Lower lobe of right lung (tissue), 2 donors: ENCODE results near the gene APOH. TPM values are rescaled to one million over a fixed set of nuclear protein-coding genes. Genes with fewer than 3 reads are reported as not detected.

ENCODE experiments used
- ATAC-seq, 2 donors: fragments of 200-7000 bp; cut with Tn5 transposase; one replicate each; pipeline ENCODE4 v1.9.1; 2020 to 2022; ENCODE audit warnings: mild to moderate bottlenecking in 2 of 2, moderate library complexity in 2 of 2
- DNase-seq: peaks from one replicate; pipeline ENCODE4 v3.0.0-alpha.2; 2020
- H3K27ac ChIP-seq: fragments of 200-600 bp; one replicate; pipeline ENCODE4 v1.8.0; 2022
- H3K27me3 ChIP-seq: fragments of 200-600 bp; one replicate; pipeline ENCODE4 v1.8.0; 2022; ENCODE audit warnings: low read depth
- H3K36me3 ChIP-seq: fragments of 200-600 bp; one replicate; pipeline ENCODE4 v1.8.0; 2022; ENCODE audit warnings: mild to moderate bottlenecking
- H3K4me1 ChIP-seq: fragments of 200-600 bp; one replicate; pipeline ENCODE4 v1.8.0; 2022
- H3K4me3 ChIP-seq: fragments of 200-600 bp; one replicate; pipeline ENCODE4 v1.8.0; 2022; ENCODE audit warnings: mild to moderate bottlenecking
- H3K9me3 ChIP-seq: fragments of 200-600 bp; one replicate; pipeline ENCODE4 v1.8.0; 2022
- intact Hi-C: fragments of 100-400 bp; cut with DNase I; formaldehyde crosslinking; loops from one replicate; pipeline ENCODE4 v1.11.0; 2022
- total RNA-seq: library from RNA; stranded (reverse); fragmentation: NEBNext Ultra II Directional; extraction: Animal tissue kit (Norgen Biotek cat#: 25700); gene quantifications from one replicate; pipeline ENCODE4 v1.2.1, GENCODE V29; 2021
- TF ChIP-seq, protein P1 (sequence below): fragments of 200-600 bp; IDR thresholded peaks from one replicate; pipeline ENCODE4 v1.8.0; 2022; ENCODE audit warnings: antibody characterized with exemption, mild to moderate bottlenecking
- donor health status: DM: no; HTN: yes; CAD: no; lungs with severe emphysema.

The APOH gene
- total RNA-seq, 1 donor from 2014 or later = 17.1 TPM

DNA sequence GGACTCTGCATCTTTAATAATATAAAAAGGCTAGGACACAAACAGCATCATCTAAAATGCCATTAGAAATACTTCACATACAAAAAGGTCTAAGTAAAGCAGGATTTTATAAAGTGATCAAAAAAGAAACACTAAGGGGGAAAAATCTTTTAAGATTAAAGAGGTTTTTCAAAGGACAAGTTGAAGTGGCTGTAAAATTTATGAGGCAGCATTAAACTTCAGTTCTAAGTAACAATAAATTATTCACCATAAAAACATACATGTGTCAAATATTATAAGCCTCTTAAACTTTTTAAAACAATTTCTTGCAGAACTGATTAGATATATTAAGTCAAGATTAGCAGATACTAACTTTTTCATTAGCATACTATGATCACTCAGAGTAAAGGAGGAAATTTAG, 58.0 kb downstream of the APOH start:
- no peaks in the 10 kb centered on the region for H3K9me3 ChIP-seq
- no peak for DNase-seq
- H3K36me3 ChIP-seq = no peaks in the 10 kb centered on the region
- intact Hi-C loops = no loop called here
- no peaks in the 10 kb centered on the region for H3K27me3 ChIP-seq
- H3K27ac ChIP-seq = no peak overlapping the region
- ATAC-seq = no peak
- TF ChIP-seq, protein P1, sequence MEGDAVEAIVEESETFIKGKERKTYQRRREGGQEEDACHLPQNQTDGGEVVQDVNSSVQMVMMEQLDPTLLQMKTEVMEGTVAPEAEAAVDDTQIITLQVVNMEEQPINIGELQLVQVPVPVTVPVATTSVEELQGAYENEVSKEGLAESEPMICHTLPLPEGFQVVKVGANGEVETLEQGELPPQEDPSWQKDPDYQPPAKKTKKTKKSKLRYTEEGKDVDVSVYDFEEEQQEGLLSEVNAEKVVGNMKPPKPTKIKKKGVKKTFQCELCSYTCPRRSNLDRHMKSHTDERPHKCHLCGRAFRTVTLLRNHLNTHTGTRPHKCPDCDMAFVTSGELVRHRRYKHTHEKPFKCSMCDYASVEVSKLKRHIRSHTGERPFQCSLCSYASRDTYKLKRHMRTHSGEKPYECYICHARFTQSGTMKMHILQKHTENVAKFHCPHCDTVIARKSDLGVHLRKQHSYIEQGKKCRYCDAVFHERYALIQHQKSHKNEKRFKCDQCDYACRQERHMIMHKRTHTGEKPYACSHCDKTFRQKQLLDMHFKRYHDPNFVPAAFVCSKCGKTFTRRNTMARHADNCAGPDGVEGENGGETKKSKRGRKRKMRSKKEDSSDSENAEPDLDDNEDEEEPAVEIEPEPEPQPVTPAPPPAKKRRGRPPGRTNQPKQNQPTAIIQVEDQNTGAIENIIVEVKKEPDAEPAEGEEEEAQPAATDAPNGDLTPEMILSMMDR = no peak
- peaks cover 4% of the 10 kb centered on the region for H3K4me1 ChIP-seq
- H3K4me3 ChIP-seq = no peak overlapping the region

DNA sequence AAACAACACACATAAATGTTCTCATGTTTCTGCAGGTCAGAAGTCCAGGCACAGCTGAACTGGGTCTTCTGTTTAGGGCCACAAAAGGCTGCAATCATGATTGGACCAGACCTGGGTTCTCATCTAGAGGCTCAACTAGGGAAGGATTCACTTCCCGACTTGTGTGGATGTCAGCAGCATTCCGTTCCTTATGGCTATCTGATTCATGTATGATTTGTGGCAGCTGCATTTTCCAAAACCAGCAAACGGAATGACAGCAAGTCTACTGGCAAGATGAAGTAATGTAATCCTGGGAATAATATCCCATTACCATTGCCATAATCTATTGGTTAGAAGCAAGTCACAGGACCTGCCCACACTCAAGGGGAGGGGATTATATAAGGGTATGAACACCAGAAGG, 59.4 kb downstream of the APOH start:
- TF ChIP-seq, protein P1 = no peak
- Histone ChIP-seq H3K27me3 (no peaks in the 10 kb centered on the region), H3K9me3 (no peaks in the 10 kb centered on the region), H3K4me3 (no peak overlapping the region), H3K36me3 (no peaks in the 10 kb centered on the region), H3K4me1 (no peaks in the 10 kb centered on the region), H3K27ac (no peak overlapping the region)
- DNase-seq = no peak
- intact Hi-C loops = no loop called here
- no peak for ATAC-seq

GRCh38 chr17:66167189-66167815, 61.9 kb downstream of the APOH start:
- Histone ChIP-seq H3K9me3 (no peaks in the 10 kb centered on the region), H3K27ac (no peak overlapping the region), H3K36me3 (no peaks in the 10 kb centered on the region), H3K4me3 (no peak overlapping the region), H3K4me1 (no peaks in the 10 kb centered on the region), H3K27me3 (no peaks in the 10 kb centered on the region)
- DNase-seq (no peak), ATAC-seq (no peak)
- TF ChIP-seq, protein P1 = no peak
- intact Hi-C loops = no loop called here

DNA sequence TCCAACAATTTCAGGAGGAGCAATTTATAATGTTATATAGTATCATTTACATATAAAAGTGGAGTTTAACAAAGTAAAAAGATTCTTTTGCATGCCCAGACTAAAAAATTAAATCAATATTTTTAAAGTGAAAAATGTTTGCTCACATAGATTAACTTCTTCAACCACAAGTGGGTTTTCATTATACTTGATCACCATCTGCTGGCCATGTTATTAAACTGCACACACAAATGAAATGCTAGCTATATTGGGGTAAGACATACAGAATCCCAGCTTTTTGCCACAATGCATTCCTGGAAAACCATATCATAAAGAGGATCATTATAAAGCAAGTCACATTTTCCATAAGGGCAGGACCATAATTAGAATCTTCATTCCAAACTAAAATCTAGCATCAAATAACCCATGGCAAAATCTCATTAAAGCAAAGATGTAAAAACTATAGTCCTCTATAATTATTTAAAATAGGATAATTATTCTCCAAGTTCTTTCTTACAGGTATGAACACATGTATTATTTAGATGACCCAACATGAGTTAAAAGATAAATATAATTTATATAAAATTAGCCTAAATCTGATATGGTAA, 63.6 kb downstream of the APOH start:
- Histone ChIP-seq H3K36me3 (no peaks in the 10 kb centered on the region), H3K27ac (no peak overlapping the region), H3K4me1 (no peaks in the 10 kb centered on the region), H3K4me3 (no peak overlapping the region), H3K9me3 (no peaks in the 10 kb centered on the region), H3K27me3 (no peaks in the 10 kb centered on the region)
- TF ChIP-seq, protein P1 = peak; percentile 66
- DNase-seq = no peak
- intact Hi-C loops = no loop called here
- ATAC-seq = peak in 1 of 2 donors; percentile 54

Other genes starting within 250 kb of the APOH start
- 30.1 TPM for gene CEP112, start 37.3 kb downstream of the APOH start, total RNA-seq
- 29.0 TPM for gene PRKCA, start 73.2 kb upstream of the APOH start, total RNA-seq